Measurements from ENCODE around the gene DENND1A. TPM values are rescaled to one million over a fixed set of nuclear protein-coding genes. Genes with fewer than 3 reads are reported as not detected.

The DENND1A gene
- total RNA-seq, 1 donor from 2014 or later: 26.1 TPM

DNA sequence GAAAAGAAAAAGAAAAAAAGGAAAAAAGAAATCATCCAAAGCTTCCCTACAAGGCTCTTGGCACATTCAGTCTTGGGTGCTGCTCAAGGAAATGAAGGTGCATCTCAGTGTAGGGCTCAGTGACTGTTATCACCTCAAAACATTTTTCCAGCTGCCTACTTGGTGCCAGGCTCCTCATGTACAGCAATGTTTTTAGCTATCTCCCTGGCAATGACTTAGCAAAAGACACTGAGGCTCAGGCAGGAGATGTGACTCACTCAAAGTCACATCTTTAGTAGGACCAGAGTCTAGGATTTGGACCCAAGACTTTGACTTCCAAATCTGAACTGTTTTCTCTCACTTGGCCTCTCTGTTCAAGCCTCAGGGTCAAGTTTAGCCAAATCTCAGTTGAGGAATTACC is 309.7 kb downstream of the DENND1A start:
- DNase-seq (ENCODE audit: low spot score) (no peak), ATAC-seq (no peak)
- intact Hi-C loops (cut with DNase I): no loop called here

DNA sequence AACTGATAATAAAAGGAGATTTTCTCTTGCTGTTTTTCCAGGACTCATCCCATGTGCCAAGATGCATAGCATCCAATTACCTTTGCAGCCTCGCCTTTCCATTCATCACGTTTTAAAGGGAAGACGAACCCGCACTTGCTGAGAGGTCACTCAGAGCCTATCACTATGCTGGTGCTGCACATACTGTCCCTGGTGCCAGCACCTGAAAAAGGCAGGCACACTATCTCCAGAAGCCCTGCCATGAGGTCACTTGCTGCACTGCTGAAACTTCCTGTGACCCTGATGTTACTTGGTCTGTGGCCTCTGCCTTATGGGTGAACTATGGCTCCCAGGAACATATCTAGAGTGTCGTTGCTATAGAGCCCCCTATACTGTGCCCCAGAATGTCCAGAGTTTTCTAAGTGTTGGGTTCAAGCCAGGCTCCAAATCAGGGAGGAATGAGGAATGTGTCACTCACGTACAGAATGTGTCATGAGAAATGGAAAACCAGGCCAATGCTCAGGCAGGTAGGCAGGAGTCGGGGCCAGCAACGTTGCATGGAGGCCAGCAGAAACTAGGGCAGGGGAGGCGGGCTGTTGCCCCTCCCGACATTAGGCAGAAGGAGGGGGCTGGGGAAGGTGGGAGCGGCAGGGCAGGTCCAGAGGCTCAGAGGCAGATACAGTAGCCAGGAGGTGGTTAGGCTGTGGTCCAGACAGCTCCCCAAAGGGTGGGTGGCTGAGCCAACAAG is 311.8 kb downstream of the DENND1A start:
- ATAC-seq: no peak
- no peak for DNase-seq (ENCODE audit: low spot score)
- intact Hi-C loops (cut with DNase I): no loop called here

DNA sequence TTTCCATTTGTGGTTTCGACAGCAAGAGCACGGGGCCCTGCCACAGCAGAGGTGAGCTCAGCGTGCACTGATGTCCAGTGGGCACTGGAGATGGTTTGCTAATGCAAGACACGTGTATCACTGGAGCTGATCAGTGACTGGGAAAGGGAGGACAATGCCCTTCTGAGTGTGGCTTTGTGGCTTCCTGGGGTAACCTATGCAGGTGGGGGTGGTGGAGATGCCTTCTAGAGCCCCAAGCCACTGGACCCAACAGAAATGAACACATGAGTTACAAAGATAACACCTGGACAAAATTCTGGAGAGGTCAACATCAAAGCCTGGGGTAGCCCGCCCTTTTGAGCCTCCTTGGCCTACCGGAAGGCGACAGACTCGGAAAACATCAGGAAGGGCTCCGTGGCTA is 312.6 kb downstream of the DENND1A start:
- intact Hi-C loops (cut with DNase I): no loop called here
- no peak for DNase-seq (ENCODE audit: low spot score)
- ATAC-seq: no peak

DNA sequence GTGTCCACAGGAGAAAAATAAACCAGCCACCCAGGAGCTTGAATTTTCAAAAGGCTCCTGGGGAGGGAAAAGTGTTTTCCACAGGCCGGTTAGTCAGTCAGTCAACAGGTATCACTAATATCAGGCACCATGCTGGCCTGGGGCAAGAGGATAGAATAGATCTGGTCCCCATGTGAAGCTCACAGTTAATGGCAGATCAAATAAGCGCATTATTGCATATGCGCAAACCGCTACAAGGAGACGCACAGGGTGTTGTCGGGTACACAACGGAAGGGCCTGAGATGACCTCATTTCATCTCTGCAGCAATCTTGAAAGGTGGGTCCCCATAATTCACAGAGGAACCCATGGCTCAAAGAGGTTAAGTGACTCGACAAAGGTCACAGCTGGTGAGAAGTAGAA is 313.2 kb downstream of the DENND1A start:
- no peak for ATAC-seq
- no peak for DNase-seq (ENCODE audit: low spot score)
- intact Hi-C loops (cut with DNase I): no loop called here

DNA sequence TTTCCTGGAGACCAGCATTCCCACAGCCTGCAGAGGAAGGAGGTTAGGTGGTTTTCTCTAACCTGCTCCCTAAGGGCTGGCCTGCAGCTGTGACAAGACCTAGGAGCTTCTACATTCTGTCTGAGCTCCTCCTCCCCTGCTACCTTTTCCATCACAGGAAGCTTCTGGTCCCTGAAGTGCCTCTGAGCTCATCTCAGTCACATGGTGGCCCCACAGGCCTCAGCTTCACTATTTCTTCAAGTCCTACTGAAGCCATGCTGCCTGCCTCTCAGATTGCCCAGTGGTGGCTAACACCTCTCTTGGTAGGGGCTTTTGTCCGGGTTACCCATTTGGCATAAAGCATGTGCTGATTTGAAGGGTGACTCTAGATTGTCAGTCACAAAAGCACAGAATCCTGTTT is 314.5 kb downstream of the DENND1A start:
- ATAC-seq: no peak
- intact Hi-C loops (cut with DNase I): no loop called here
- no peak for DNase-seq (ENCODE audit: low spot score)

DNA sequence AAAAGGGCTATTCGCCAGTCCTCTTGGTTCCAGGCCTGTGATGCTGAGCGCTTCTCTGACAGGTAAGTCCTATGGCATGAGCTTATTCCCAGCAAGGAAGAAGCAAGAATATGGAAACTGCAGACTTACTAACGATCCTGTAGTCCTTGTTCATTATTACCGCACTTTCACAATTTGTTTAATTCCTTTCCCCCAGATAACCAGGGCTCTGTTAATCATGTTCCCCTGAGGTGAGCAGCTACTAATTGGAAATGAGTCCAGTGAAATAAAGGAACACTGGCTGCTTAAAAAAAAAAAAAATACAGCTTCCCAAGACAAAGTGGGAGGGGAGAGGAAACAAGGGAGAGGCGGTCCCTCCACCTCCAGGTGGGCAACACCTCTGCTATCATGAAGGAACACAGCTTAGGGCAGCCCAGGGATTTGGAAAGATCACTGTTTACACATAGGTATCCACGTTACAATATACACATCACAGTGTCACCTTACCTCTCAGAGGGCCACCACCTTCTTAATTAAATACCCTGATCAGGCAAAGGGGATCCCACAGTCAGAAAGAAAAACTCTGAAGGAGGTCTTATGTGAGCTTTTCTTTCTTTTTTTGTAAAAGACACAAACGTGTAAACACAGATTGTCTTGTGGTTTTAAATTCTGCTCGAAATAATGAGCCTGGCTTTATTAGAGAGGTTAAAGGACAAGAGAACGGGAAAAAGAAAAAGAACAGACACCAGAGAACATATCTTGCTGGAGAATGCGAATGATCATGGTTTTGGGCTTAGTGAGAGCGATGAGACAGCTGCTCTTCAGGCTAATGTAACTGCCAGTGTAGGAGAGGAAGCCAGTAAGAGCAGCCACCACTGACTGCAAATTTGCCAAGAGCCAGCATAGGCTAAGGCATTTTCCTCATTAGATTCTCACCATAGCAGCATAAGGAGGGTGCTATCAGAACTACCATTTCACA is 315.3 kb downstream of the DENND1A start:
- ATAC-seq: no peak
- no peak for DNase-seq (ENCODE audit: low spot score)
- intact Hi-C loops (cut with DNase I): no loop called here

DNA sequence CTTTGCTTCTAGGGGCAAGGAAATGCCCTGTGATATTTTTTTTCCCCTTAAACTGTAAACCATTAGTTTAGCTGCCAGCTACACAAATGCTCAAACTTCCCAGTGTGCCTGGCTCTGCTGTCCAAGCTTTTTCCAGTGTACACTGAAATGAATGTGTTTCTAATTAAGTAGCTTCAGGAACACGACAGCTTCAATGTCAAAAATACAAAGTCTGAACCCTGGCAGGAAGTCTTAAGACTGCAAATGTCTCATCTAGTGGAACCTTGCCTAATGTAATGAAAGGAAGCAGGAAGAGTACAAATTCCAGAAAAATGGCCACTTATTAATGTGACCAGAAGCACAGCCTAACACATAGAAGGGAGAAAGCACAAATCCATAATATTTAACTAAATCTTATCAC is 318.7 kb downstream of the DENND1A start:
- ATAC-seq (no peak), DNase-seq (ENCODE audit: low spot score) (no peak)
- intact Hi-C loops (cut with DNase I): no loop called here

DNA sequence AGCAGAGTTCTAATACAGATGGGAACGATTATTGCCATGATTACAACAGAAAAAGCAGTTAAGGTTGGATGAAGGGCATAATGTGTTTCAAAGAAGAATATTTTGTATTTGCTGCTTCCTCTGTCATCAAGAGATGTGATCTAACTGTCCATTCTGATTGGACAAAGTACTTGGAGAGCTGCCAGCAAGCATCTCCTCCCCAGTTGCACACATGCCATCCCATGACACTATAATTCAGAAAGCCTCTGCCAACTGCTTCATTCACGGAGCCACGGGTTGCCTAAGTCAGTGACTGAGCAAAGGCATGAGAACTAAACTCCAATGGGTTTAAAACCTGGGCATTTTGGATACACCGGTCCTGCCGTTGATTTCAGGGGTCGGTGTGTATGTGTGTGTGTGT is 320.1 kb downstream of the DENND1A start:
- ATAC-seq (no peak), DNase-seq (ENCODE audit: low spot score) (no peak)
- intact Hi-C loops (cut with DNase I): no loop called here

DNA sequence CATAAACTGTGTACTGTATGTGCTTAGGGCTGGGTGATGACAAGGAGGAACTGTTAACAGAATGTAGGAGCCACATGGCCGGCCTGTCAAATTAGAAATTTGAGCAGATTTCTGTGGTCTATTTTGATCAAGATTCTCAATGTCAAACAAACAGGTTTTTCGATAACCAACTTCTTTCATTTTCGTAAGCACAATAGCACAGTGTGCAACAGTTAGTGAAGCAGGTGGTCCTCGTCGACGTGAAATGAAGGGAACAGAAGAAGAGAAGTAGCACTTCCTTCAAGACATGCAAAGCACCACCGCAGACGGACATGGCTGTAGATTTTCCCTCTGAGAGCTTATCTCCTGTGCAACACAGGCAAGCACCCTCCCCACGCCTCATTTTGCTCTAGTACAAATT is 321.8 kb downstream of the DENND1A start:
- intact Hi-C loops (cut with DNase I): no loop called here
- ATAC-seq (no peak), DNase-seq (ENCODE audit: low spot score) (no peak)

DNA sequence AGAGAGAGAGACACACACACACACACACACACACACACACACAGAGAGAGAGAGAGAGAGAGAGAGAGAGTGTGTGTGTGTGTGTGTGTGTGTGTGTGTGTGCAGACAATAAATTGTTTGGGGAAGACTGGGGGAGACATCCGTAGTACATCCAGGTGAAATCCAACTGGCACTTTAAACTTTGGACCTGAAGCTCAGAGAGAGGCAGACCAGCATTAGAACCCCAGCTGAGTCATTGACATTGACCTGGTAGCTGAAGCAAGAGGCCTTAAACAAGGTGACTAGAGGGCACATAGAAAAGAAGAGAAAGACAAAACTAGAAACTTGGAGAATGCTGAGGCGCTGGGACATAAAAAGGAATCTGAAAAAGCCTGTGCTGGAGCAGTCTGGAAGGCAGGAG is 322.4 kb downstream of the DENND1A start:
- DNase-seq (ENCODE audit: low spot score) (no peak), ATAC-seq (no peak)
- intact Hi-C loops (cut with DNase I): no loop called here

DNA sequence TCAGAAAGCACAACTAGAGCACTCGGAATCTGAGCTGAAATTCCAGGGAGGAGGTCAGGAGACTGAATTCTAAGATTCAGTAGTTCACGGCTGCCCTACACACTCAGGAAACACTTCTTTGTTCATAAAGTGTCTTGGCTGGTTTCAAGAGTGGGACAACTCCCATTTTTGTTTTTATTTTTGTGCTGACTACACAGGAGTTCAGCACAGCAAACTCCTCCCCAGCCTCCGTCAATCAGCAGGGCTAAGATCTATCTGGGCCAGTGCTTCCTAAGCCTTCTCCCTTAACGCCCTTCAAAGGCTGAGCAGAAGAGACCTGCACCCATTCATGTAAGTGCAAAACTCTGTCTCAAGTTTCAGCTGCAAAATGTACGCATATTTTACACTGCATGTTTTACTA is 323.8 kb downstream of the DENND1A start:
- ATAC-seq: no peak
- DNase-seq (ENCODE audit: low spot score): no peak
- intact Hi-C loops (cut with DNase I): no loop called here

DNA sequence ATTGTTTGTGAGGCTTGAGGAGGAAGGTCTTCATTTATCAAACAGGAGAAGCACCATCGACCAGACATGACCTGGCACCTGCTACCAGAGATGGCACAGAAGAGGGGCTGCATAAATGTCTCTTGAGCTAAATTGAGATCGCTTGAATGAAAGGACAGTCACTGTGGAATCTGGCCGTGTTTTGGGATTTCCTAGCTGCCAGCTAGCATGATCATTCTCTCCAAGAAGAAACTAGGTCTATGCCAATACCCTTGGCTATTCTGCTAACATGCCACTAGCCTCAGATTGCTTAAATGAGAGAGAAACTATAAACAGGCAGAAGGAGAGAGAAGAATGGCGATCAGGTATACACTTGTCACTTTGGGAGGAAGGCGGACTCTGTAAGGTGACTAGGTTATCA is 324.6 kb downstream of the DENND1A start:
- intact Hi-C loops (cut with DNase I): no loop called here
- ATAC-seq: no peak
- DNase-seq (ENCODE audit: low spot score): no peak

DNA sequence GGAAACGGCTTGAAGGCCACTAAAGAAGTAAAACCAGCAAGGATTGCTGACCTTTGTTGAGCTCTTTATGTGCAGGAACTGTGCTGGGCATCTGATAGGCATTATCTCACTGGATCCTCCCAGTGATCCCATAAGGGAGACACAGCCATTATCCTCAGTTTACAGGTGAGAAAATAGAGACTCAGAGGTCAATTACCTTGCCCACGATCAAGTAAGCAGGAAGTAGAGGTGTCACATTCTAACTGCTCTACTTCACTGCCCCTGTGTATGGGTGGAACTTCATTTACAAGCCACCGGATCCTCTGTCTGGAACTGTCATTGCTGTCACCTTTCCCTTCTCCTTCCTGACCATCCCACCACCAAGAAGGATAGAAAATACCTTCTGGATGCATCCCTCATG is 325.1 kb downstream of the DENND1A start:
- intact Hi-C loops (cut with DNase I): no loop called here
- ATAC-seq (no peak), DNase-seq (ENCODE audit: low spot score) (no peak)

DNA sequence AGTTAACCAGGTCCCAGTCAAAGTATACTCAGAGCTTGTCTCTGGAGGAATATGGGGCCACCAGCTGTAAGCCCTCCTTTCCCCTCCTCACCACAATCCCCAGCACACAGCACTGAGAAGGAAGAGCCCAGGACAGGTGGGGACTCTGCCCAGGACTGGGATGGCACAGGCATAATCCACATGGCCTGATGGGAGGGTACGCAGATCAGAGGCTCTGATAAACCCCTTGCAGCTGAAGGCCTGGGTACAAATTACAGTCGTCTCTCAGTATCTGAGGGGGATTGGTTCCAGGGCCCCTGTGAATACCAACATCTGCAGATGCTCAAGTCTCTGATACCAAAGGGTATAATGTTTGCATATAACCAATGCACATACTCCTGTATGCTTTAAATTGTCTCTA is 328.1 kb downstream of the DENND1A start:
- ATAC-seq (no peak), DNase-seq (ENCODE audit: low spot score) (no peak)
- intact Hi-C loops (cut with DNase I): no loop called here

DNA sequence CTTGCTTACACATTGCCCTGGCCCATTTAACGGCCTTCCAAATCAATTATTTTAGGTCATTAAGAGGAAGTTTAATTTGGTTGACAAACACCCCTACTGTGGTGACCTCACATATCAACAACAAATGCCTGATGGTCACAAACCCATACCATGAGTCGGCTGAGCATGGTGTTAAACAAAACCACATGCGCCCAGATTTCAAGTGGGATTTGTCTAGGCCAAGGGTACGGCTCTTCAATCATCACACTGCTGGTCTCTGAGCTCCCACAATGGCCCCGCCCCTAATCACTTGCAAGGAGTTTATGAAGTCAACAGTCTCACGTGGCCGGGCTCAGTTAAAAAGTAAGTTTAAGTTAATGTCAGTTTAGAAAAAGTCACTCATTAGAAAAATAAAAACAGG is 330.1 kb downstream of the DENND1A start:
- no peak for ATAC-seq
- no peak for DNase-seq (ENCODE audit: low spot score)
- intact Hi-C loops (cut with DNase I): no loop called here

DNA sequence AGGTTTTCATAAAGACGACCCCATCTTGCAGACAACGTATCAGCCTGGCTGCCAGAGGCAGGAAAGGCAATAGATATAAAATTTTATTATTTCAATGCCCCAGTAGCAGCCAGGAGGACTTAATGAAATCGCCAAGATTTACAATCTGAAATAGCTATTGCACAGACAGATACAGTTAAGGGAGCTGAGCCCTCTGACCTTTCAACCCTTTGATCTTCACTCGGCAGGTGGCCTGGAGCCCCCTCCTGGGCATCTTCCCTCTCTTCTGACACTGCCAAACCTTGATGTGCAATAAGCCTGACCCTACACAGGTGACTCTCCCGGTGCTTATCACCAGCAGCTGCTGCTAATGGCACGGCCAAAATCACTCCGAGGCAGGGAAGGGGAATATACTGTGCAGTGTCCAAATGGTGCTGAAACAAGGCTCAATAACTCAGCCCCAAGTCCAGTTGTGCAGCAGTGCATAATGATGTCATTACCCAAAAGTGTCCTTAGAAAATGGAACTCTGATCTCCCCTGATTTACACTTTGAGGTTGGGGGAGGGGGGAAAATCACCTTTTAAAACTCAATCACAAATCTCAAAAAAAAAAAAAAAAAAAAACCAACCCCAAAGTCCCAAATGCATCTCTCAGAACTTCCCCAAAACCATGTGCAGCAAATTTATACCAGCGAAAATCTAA is 331.9 kb downstream of the DENND1A start:
- ATAC-seq (no peak), DNase-seq (ENCODE audit: low spot score) (no peak)
- intact Hi-C loops (cut with DNase I): no loop called here

DNA sequence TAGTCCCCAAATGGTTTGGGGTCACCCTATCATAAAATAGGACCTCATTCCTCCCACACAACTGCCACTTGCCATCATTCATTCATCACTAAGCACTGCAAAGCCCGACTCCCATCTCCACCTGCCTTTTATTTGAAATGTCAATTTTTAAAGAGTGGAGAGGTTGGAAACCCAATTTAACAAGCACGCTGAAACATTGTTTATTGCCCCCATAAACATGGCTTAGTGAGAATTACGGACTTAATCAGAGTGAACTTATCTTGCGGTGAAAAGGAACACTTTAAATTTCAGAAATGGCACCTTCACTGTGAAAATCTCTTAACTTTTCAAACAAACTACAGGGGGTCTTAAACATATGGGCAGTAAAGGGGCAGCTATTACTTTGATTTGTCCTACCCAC is 332.9 kb downstream of the DENND1A start:
- ATAC-seq (no peak), DNase-seq (ENCODE audit: low spot score) (no peak)
- intact Hi-C loops (cut with DNase I): no loop called here

DNA sequence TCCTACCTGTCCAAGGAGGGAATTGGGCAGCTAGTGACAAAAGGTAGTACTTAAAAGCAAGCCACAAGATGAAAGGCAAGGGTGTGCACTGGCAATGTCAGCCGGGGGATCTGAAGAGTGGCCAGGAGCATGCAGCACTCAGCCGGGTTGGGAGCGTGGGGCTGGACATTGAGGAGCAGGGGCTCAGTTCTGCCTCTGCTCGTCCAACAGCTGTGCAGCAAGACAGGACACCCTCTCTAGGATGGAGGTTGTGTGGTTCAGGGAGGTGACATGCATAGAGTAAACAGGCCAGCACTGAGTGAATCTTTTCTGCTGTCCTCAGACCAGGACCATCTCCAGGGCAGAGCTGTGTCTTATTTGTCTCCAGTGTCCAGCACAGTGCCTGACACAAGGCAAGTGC is 338.6 kb downstream of the DENND1A start:
- DNase-seq (ENCODE audit: low spot score) (no peak), ATAC-seq (no peak)
- intact Hi-C loops (cut with DNase I): no loop called here

DNA sequence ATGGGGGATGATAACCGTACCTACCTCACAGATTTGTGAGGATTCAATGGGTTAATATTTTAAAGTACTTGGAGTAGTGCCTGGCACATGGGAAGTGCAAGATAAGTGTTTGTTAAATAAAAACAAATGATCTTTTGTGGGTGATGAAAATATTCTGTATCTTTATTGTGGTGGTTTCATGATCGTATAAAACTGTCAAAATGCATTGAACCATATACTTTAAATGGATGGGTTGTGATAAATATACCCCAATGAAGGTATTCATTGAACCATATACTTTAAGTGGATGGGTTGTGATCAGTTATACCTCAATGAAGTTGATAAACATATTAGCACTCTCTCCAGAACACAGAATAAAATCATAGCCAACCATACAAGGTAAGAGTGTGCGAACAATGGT is 339.4 kb downstream of the DENND1A start:
- no peak for ATAC-seq
- intact Hi-C loops (cut with DNase I): no loop called here
- no peak for DNase-seq (ENCODE audit: low spot score)
